ENCODE data around the gene EFCC1.

GRCh38 chr3:129082026-129082425, 80.9 kb downstream of the EFCC1 start:
- TF ChIP-seq CTCF (conservative IDR thresholded peaks at IDR 0.05; ENCODE audit: low read depth, low read length) (no peak), EZH2 (IDR thresholded peaks at IDR 0.05; ENCODE audit: borderline replicate concordance, low read depth, low read length, poor library complexity, severe bottlenecking) (no peak)
